GM21423 (cell line): ENCODE results near the gene RAB26.

Experiments
- ATAC-seq: cut with Tn5 transposase; IDR thresholded peaks from one replicate; pipeline ENCODE4 v1.9.1; 2021; ENCODE audit warnings: mild to moderate bottlenecking, moderate library complexity; ENCODE audit not compliant: unreplicated experiment

RAB26 gene

GRCh38 chr16:2178321-2179106 is 30.1 kb downstream of the RAB26 start:
- ATAC-seq: no peak

GRCh38 chr16:2179107-2179501 is 30.7 kb downstream of the RAB26 start:
- ATAC-seq: no peak

- ATAC-seq: no peak
Measured at GRCh38 chr16:2179576-2179975, 31.2 kb downstream of the RAB26 start.

- no peak for ATAC-seq
Measured at GRCh38 chr16:2180461-2180860, 32.0 kb downstream of the RAB26 start.

GRCh38 chr16:2180962-2181923 is 32.8 kb downstream of the RAB26 start:
- no peak for ATAC-seq

GRCh38 chr16:2181952-2182351 is 33.5 kb downstream of the RAB26 start:
- no peak for ATAC-seq

GRCh38 chr16:2183671-2184070 is 35.2 kb downstream of the RAB26 start:
- no peak for ATAC-seq

GRCh38 chr16:2184346-2184745 is 35.9 kb downstream of the RAB26 start:
- no peak for ATAC-seq

GRCh38 chr16:2184962-2185361 is 36.5 kb downstream of the RAB26 start:
- no peak for ATAC-seq

- no peak for ATAC-seq
Measured at GRCh38 chr16:2186064-2186463, 37.6 kb downstream of the RAB26 start.

GRCh38 chr16:2186505-2186904 is 38.1 kb downstream of the RAB26 start:
- no peak for ATAC-seq

- ATAC-seq: no peak
Measured at GRCh38 chr16:2187212-2187611, 38.8 kb downstream of the RAB26 start.

- no peak for ATAC-seq
Measured at GRCh38 chr16:2188395-2188794, 40.0 kb downstream of the RAB26 start.

GRCh38 chr16:2189252-2189893 is 40.9 kb downstream of the RAB26 start:
- no peak for ATAC-seq

- no peak for ATAC-seq
Measured at GRCh38 chr16:2190002-2190658, 41.7 kb downstream of the RAB26 start.

GRCh38 chr16:2190659-2191445 is 42.4 kb downstream of the RAB26 start:
- no peak for ATAC-seq

GRCh38 chr16:2191446-2191706 is 43.0 kb downstream of the RAB26 start:
- ATAC-seq: no peak

- ATAC-seq: no peak
Measured at GRCh38 chr16:2194166-2194834, 45.9 kb downstream of the RAB26 start.

- no peak for ATAC-seq
Measured at GRCh38 chr16:2194852-2195321, 46.5 kb downstream of the RAB26 start.
